DND-41 (cell line): Measurements from ENCODE around the gene EML6.
A peak's percentile ranks its signal among the peaks of the same experiment; 100 is the strongest.

Experiments used
- ATAC-seq: fragments of 200-7000 bp; cut with Tn5 transposase; 3 replicates; pipeline ENCODE4 v1.9.1; 2021; ENCODE audit warnings: low read depth; ENCODE audit not compliant: insufficient read depth
- DNase-seq: peaks from one replicate; pipeline ENCODE4 v3.0.0-alpha.2; 2020
- H2AFZ ChIP-seq: 2 replicates; pipeline ENCODE4 v1.6.0; 2012; ENCODE audit warnings: low read depth, low read length
- H3K27ac ChIP-seq: 2 replicates; pipeline ENCODE4 v1.5.1; 2012; ENCODE audit warnings: low read length, inconsistent platforms
- H3K27me3 ChIP-seq: fragments of 200-600 bp; sonication (generic); 2 replicates; pipeline ENCODE4 v1.6.0; 2012; ENCODE audit warnings: low read length, mild to moderate bottlenecking, inconsistent platforms; ENCODE audit not compliant: insufficient read depth, poor library complexity
- H3K36me3 ChIP-seq: 2 replicates; pipeline ENCODE4 v1.5.1; 2012; ENCODE audit warnings: low read length, inconsistent platforms; ENCODE audit not compliant: insufficient read depth
- H3K4me1 ChIP-seq: 2 replicates; pipeline ENCODE4 v1.5.1; 2012; ENCODE audit warnings: mild to moderate bottlenecking, low read length; ENCODE audit not compliant: insufficient read depth
- H3K4me2 ChIP-seq: 2 replicates; pipeline ENCODE4 v1.6.0; 2012; ENCODE audit warnings: mild to moderate bottlenecking, moderate library complexity, low read length, inconsistent platforms; ENCODE audit not compliant: insufficient read depth
- H3K4me3 ChIP-seq, 2 experiments: fragments of 200-600 bp in 1 of 2; shearing (Covaris generic) in 1 of 2; 2 replicates each; pipeline ENCODE4 v1.5.1; 2012 to 2016; ENCODE audit warnings: inconsistent platforms in 2 of 2, low read length in 2 of 2, mild to moderate bottlenecking in 2 of 2, low read depth in 1 of 2, moderate library complexity in 1 of 2
- H3K79me2 ChIP-seq: 2 replicates; pipeline ENCODE4 v1.6.0; 2012; ENCODE audit warnings: low read length, inconsistent platforms; ENCODE audit not compliant: insufficient read depth
- H3K9ac ChIP-seq: 2 replicates; pipeline ENCODE4 v1.6.0; 2012; ENCODE audit warnings: low read depth, mild to moderate bottlenecking, inconsistent platforms, low read length, moderate library complexity
- H3K9me3 ChIP-seq: 2 replicates; pipeline ENCODE4 v1.5.1; 2012; ENCODE audit warnings: low read length, moderate library complexity, mild to moderate bottlenecking, inconsistent platforms; ENCODE audit not compliant: insufficient read depth, severe bottlenecking
- H4K20me1 ChIP-seq: 2 replicates; pipeline ENCODE4 v1.6.0; 2012; ENCODE audit warnings: low read length; ENCODE audit not compliant: insufficient read depth
- EZH2 ChIP-seq: IDR thresholded peaks from 3 replicates; pipeline ENCODE4 v1.6.1; 2012; ENCODE audit warnings: borderline replicate concordance, low read depth, mild to moderate bottlenecking, moderate library complexity, low read length, inconsistent platforms; ENCODE audit not compliant: severe bottlenecking
- TF ChIP-seq, protein P1 (sequence below): IDR thresholded peaks from 2 replicates; pipeline ENCODE4 v1.5.1; 2012; ENCODE audit warnings: borderline replicate concordance, low read length, moderate library complexity, mild to moderate bottlenecking; ENCODE audit not compliant: poor library complexity, severe bottlenecking; ENCODE audit errors: extremely low read depth

The EML6 gene

DNA sequence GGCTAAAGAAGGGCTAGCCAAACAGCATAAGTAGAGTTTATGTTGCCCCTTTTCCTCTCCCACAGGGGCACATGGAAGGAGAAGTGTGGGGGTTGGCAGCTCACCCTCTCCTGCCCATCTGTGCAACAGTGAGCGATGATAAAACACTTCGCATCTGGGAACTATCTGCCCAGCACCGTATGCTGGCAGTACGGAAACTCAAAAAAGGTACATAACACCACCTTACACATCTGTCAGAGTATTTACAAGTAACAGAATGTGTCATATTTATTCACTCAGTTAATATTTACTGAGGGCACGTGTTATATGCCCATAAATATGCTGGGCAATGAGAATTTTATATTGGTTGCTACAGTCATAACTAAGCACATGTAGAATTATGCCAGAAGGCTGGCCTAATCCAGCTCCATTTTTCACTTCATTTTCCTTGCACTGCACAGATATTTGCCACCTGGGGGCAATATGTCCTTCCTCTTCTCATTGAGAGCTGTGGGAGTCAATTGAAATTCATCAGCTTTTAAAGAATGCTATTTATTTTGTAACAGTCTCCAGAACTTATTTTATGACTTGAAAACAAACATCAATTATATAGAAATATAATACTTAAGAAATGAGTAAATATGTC lies 176.2 kb downstream of the EML6 start:
- DNase-seq: no peak
- Histone ChIP-seq H2AFZ (no peak overlapping the region), H3K4me3 (no peak overlapping the region), H3K4me1 (peaks cover 11% of the 10 kb centered on the region), H3K79me2 (no peaks in the 10 kb centered on the region), H3K27ac (no peak overlapping the region), H3K9me3 (peaks cover 5% of the 10 kb centered on the region), H3K4me2 (no peak overlapping the region), H3K9ac (no peak overlapping the region), H4K20me1 (no peaks in the 10 kb centered on the region), H3K27me3 (no peaks in the 10 kb centered on the region), H3K36me3 (no peaks in the 10 kb centered on the region)
- 0 out of 3 replicates have a peak, but pooled peaks have one; percentile 44 for ATAC-seq
- TF ChIP-seq, protein P1, sequence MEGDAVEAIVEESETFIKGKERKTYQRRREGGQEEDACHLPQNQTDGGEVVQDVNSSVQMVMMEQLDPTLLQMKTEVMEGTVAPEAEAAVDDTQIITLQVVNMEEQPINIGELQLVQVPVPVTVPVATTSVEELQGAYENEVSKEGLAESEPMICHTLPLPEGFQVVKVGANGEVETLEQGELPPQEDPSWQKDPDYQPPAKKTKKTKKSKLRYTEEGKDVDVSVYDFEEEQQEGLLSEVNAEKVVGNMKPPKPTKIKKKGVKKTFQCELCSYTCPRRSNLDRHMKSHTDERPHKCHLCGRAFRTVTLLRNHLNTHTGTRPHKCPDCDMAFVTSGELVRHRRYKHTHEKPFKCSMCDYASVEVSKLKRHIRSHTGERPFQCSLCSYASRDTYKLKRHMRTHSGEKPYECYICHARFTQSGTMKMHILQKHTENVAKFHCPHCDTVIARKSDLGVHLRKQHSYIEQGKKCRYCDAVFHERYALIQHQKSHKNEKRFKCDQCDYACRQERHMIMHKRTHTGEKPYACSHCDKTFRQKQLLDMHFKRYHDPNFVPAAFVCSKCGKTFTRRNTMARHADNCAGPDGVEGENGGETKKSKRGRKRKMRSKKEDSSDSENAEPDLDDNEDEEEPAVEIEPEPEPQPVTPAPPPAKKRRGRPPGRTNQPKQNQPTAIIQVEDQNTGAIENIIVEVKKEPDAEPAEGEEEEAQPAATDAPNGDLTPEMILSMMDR: peak; percentile 59
- no peak for TF ChIP-seq EZH2

DNA sequence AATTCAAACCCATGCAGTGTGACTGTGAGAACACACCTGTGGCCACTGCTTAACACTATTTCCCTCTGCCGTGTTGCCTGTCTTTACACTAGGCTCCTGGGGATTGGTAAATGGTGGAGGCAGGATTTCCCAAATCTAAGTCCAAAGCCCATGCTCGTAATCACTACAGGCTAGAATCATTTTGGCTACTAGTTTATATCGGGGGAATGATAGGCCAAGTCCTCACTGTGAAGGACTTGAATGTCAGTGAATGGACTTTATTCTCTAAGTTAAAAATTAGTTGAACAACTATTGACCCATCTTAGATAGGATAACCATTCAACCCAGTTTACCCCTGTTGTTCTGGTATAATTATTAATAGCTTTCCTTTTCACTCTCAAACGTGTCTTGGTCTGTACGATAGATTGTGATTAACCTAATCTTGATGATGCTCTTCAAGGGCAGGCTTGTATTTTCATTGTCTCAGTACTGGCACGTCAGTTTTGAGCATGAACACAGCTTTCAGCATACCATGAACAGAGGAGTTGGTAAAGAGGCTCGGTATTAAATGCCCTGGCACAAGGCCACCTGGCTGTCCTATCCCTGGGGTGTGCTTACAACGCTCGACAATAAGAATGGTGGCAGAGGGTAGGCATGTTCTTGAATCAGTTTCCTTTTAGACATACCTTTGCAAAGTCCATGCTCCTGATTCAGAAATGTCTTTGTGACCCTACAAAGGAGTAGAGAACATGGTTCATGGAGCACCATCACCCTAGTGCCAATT lies 177.9 kb downstream of the EML6 start:
- Histone ChIP-seq H3K9ac (no peak overlapping the region), H4K20me1 (no peaks in the 10 kb centered on the region), H3K27ac (no peak overlapping the region), H3K79me2 (no peaks in the 10 kb centered on the region), H3K27me3 (no peaks in the 10 kb centered on the region), H3K4me1 (peaks cover 11% of the 10 kb centered on the region), H2AFZ (no peak overlapping the region), H3K4me3 (no peak overlapping the region), H3K4me2 (no peak overlapping the region), H3K9me3 (no peaks in the 10 kb centered on the region), H3K36me3 (no peaks in the 10 kb centered on the region)
- ATAC-seq: no peak
- TF ChIP-seq EZH2: no peak
- TF ChIP-seq, protein P1: no peak
- no peak for DNase-seq

DNA sequence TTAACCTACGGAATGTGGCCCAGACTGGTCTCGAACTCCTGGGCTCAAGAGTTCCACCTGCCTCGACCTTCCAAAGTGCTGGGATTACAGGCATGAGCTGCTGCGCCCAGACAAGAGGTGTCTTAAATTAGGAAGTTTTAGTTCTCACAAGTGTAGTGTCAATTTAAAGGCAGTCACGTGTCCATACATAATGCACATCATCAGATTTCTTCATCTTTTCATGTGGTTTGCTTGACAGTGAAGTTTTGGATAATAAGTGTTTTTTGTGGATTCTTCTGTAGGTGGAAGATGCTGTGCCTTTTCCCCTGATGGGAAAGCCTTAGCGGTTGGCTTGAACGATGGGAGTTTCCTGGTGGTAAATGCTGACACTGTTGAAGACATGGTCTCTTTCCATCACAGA lies 179.3 kb downstream of the EML6 start:
- Histone ChIP-seq H3K9me3 (no peaks in the 10 kb centered on the region), H3K4me3 (no peak overlapping the region), H3K27ac (no peak overlapping the region), H3K27me3 (no peaks in the 10 kb centered on the region), H3K4me1 (peaks cover 4% of the 10 kb centered on the region), H3K79me2 (no peaks in the 10 kb centered on the region), H3K9ac (no peak overlapping the region), H4K20me1 (no peaks in the 10 kb centered on the region), H3K36me3 (no peaks in the 10 kb centered on the region), H2AFZ (no peak overlapping the region), H3K4me2 (no peak overlapping the region)
- DNase-seq (no peak), ATAC-seq (no peak)
- TF ChIP-seq, protein P1: no peak
- no peak for TF ChIP-seq EZH2
